ENCODE measurements around the gene SPHKAP.
"Not testable (repeated sequence)": the region's sequence is repeated elsewhere in the genome, so short reads cannot be mapped to it uniquely, and the experiment has no call there.

Gene SPHKAP

DNA sequence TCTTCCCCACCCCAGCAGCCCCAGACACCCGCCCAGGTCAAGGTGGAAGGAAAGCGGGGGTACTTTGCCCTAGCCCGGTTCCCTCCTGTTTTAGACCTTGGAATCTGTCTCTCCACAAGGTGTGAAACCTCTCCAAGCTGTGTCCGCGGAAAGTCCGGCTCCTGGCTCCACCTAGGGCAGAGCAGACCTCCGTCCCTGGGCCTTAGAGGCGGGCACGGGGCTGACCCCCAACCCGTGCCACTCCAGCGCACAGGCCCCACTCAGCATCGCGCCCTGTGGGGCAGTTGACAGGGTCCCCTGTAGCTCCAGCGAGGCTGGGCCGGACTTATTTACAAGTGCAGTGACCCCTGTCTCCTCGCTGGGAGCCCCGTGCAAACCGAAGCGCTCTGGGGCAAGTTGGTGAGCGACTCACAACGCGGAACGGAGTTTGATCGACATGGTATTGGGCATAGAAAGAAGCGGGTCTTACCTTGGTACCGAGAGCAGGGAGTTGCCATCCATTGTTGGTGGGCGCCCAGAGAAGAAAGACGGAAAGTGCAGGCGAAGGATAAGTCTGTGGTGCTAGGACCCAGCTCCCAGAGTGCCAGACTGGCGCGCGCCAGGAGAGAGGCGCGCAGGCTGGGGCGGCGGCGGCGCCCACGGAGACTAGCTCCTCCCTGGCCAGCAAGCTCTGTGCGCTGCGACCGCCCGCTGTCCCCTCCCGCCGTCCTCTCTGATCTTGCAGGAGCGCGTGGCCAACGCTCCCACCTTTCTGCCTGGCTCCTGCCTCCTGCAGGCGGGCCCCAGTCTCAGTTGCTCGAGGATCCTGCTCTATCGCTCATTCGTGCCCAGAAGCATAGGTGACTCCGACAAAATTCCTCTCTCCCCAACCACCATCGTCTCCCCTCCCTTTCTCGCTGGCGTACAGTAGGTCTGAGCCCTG lies at the start of gene SPHKAP:
Gene SPHKAP, minus strand, starts transcription at position 590 of the 922 bp plus-strand sequence. Its CDS starts 89 bp downstream, at position 501.
- DNase-seq (ENCODE audit: low spot score) = no peak

- DNase-seq (ENCODE audit: low spot score) = no peak
These were observed 46.0 kb upstream of the SPHKAP start for GRCh38 chr2:228227466-228227865.

DNA sequence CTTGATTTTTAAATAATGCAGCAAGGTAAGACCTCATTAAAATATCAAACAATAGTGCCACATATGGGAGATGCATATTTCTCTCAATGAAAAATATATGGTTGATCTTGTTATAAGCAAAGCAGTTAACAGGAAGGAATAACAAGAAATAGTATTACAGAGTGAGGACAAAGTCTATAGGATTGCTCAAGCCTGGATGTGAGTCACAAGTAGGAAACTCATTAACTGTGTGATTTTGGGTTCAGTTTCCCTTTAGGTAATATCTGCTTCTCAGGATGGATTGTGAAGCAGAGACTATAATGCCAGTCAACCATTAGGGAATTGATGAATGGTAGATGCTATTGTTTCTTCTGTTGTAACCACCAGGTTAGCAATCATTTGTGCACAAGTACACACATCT lies 42.9 kb upstream of the SPHKAP start:
- no peak for DNase-seq (ENCODE audit: low spot score)

DNA sequence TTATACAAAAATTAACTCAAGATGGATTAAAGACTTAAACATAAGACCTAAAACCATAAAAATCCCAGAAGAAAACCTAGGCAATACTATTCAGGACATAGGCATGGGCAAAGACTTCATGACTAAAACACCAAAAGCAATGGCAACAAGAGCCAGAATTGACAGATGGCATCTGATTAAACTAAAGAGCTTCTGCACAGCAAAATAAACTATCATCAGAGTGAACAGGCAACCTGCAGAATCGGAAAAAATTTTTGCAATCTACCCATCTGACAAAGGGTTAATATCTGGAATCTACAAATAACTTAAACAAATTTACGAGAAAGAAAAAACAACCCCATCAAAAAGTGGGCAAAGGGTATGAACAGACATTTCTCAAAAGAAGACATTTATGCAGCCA lies 37.1 kb upstream of the SPHKAP start:
- not testable (repeated sequence) for DNase-seq (ENCODE audit: low spot score)

GRCh38 chr2:228197504-228197903 lies 16.0 kb upstream of the SPHKAP start:
- DNase-seq (ENCODE audit: low spot score) = no peak

GRCh38 chr2:228180181-228181097 lies 1.0 kb downstream of the SPHKAP start:
- DNase-seq (ENCODE audit: low spot score) = no peak

DNA sequence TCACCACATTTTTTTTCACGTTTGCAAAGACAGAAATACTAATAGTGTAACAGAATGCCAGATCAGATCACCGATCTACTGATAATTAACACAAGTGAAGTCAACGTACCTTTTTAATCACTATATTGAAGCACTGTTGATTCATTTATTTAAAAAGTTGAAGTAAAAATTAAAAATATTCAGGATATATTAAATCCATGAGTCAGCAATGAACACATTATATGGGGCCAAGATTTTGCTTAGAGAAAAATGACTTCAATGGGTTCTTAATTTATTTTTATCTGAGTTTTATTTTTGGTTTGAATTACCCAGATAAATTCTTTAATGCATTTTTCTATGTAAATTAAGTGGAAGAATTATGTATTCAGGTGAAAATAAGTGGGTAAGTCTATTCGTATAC lies 14.2 kb downstream of the SPHKAP start:
- DNase-seq (ENCODE audit: low spot score) = no peak

DNA sequence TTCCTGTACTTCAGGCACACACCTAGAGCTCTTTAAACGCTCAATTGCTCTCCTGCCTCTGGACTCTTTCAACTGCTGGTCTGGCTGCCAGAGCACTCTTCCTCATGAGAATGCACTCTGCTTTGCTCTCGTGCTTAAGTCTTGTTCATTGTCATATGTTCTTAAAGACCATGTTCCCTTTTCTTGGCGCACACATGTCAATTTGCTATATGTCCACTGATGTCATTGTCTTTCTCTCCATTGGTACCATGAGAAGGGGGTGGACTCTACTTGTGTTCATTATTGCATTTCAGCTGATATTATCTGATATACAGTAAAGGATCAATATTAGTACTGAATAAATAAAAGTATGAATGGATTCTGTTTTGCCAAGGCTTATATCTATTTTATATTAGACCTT lies 16.8 kb downstream of the SPHKAP start:
- no peak for DNase-seq (ENCODE audit: low spot score)

DNA sequence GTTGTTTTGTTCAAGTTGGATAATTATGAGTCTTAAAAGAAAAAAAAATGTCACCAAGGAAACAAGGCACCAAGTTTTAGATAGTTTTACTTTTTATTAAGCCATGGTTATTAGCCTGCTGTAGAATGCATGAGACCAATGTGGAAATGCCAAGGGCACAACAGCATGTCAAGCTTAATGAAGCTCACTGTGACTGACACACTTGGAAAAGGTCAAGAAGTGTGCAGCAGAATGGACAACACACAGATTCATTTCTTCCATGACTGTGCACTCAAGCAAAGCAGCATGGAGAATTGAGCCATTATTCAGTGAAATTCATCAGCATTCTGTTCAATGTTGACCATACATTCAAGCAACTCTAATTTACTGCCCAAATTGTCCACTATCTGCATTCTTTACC lies 23.6 kb downstream of the SPHKAP start:
- no peak for DNase-seq (ENCODE audit: low spot score)

- no peak for DNase-seq (ENCODE audit: low spot score)
These were observed 36.5 kb downstream of the SPHKAP start for GRCh38 chr2:228144961-228145360.

- no peak for DNase-seq (ENCODE audit: low spot score)
These were observed 40.5 kb downstream of the SPHKAP start for GRCh38 chr2:228140934-228141528.

DNA sequence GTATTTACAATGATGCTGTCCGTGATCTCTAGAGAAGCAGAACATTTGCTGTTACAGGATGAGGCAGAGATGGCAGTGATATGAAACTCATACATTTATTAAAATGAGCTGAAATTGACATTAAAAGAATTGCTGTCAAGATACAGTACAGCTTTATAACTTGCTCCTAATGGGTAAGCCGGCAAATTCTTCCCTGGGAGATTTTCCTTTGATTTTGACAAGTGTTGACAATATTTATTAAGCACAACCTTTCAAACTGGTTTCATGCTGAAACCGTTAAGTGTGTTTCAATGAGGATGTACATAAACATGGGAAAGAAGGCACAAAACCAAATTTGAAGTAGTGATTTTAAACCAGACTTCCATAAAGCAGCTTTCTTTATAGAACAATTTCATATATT lies 45.5 kb downstream of the SPHKAP start:
- no peak for DNase-seq (ENCODE audit: low spot score)

DNA sequence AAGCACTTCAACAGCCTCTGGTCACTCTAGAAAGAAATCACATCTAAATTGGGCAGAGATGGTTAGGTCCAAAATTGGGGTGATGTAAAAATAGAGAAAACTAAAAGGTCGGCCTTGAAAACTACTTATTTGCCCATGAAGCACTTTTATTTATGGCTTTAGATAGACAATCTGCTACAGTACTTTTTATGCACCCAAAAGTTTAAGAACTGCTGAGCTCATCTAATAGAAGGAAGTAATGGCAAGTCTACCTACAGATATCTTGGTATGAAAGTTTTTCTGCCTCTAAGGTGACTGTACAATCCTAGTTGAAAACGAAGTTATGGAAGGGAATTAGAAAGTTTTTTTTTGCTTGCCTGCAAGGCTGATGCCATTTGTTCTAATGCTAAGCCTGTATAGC lies 46.2 kb downstream of the SPHKAP start:
- DNase-seq (ENCODE audit: low spot score) = no peak

GRCh38 chr2:228131833-228132232 lies 49.7 kb downstream of the SPHKAP start:
- DNase-seq (ENCODE audit: low spot score) = no peak

GRCh38 chr2:228126401-228126800 lies 55.1 kb downstream of the SPHKAP start:
- no peak for DNase-seq (ENCODE audit: low spot score)

DNA sequence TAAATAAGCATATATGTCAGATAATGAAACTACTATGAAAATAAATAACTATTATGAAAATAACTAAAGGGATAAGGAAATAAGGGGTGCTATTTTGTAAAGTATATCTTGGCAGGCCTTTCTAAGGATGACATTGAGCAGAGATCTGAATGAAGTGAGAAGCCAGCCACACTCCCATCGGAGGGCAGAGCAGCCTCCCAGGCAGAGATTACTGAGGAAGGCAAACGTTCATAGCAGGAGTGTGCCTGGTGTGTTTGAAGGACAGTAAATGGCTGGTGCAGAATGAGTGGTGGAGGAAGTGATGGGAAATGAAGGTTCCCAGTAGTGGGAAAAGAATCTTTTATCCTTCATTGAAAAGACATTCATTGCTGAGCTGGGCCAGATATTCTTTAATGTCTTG lies 62.5 kb downstream of the SPHKAP start:
- no peak for DNase-seq (ENCODE audit: low spot score)

GRCh38 chr2:228107846-228108245 lies 73.6 kb downstream of the SPHKAP start:
- DNase-seq (ENCODE audit: low spot score) = no peak

- no peak for DNase-seq (ENCODE audit: low spot score)
These were observed 75.8 kb downstream of the SPHKAP start for GRCh38 chr2:228105526-228106250.

- no peak for DNase-seq (ENCODE audit: low spot score)
These were observed 77.3 kb downstream of the SPHKAP start for GRCh38 chr2:228104215-228104614.

- no peak for DNase-seq (ENCODE audit: low spot score)
These were observed 78.1 kb downstream of the SPHKAP start for GRCh38 chr2:228103379-228103778.

DNA sequence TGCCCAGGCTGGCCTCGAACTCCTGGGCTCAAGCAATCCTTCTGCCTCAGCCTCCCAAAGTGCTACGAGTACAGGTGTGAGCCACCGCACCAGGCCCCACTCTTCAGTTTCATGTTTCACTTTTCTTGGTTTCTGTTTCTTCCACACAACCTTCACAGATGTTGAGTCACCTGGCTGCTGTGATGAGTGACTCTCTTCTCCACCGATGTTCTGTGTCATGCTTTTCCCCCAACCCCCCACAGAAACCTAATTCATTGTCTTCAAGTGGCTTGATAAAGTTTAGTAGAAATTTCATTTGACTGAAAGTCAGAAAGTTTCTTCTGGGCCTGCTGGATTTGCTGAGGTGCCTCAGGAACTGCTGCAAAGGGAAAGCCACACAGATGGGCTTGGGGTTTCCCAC lies 78.5 kb downstream of the SPHKAP start:
- DNase-seq (ENCODE audit: low spot score) = no peak

All from HuH-7 (cell line).